SIG-M5 treated with dmso at 0.1 percent for 504 hours (cell line): Measurements from ENCODE around the gene SLAMF1.
"Not testable (repeated sequence)": the region's sequence is repeated elsewhere in the genome, so short reads cannot be mapped to it uniquely, and the experiment has no call there.

Experiments
- DNase-seq: peaks from one replicate; lab custom pipeline; 2025; ENCODE audit not compliant: unreplicated experiment; lab: John Stamatoyannopoulos, UW

The SLAMF1 gene

GRCh38 chr1:160665330-160666078 lies 18.7 kb upstream of the SLAMF1 start:
- DNase-seq = peak; percentile 87

GRCh38 chr1:160664573-160665051 lies 17.8 kb upstream of the SLAMF1 start:
- DNase-seq = no peak

GRCh38 chr1:160662910-160663309 lies 16.1 kb upstream of the SLAMF1 start:
- no peak for DNase-seq

GRCh38 chr1:160659566-160659965 lies 12.7 kb upstream of the SLAMF1 start:
- no peak for DNase-seq

GRCh38 chr1:160658814-160659193 lies 12.0 kb upstream of the SLAMF1 start:
- DNase-seq = peak; percentile 18

GRCh38 chr1:160658162-160658813 lies 11.4 kb upstream of the SLAMF1 start:
- DNase-seq = no peak

- peak; percentile 94 for DNase-seq
These were observed 10.5 kb upstream of the SLAMF1 start for GRCh38 chr1:160657250-160657781.

- no peak for DNase-seq
These were observed 9.9 kb upstream of the SLAMF1 start for GRCh38 chr1:160656737-160657136.

- DNase-seq = no peak
These were observed 6.8 kb upstream of the SLAMF1 start for GRCh38 chr1:160653620-160654016.

GRCh38 chr1:160652924-160653619 lies 6.2 kb upstream of the SLAMF1 start:
- DNase-seq = no peak

GRCh38 chr1:160652065-160652641 lies 5.3 kb upstream of the SLAMF1 start:
- not testable (repeated sequence) for DNase-seq

GRCh38 chr1:160651433-160652064 lies 4.7 kb upstream of the SLAMF1 start:
- DNase-seq = no peak

- no peak for DNase-seq
These were observed 481 bp upstream of the SLAMF1 start for GRCh38 chr1:160647329-160647720.

- no peak for DNase-seq
These were observed 664 bp downstream of the SLAMF1 start for GRCh38 chr1:160646180-160646579.

GRCh38 chr1:160645386-160646130 lies 1.3 kb downstream of the SLAMF1 start:
- no peak for DNase-seq

- no peak for DNase-seq
These were observed 2.4 kb downstream of the SLAMF1 start for GRCh38 chr1:160644399-160644798.

GRCh38 chr1:160643138-160643537 lies 3.7 kb downstream of the SLAMF1 start:
- no peak for DNase-seq

- no peak for DNase-seq
These were observed 4.6 kb downstream of the SLAMF1 start for GRCh38 chr1:160642281-160642644.

GRCh38 chr1:160641323-160642280 lies 5.2 kb downstream of the SLAMF1 start:
- peak; percentile 62 for DNase-seq
